GM06990 (cell line): ENCODE results near the gene PDCD2.
A peak's percentile ranks its signal among the peaks of the same experiment; 100 is the strongest.
"Not testable (repeated sequence)": the region's sequence is repeated elsewhere in the genome, so short reads cannot be mapped to it uniquely, and the experiment has no call there.

Experiments
- DNase-seq: peaks from one replicate; pipeline ENCODE4 v3.0.0-alpha.2; 2011; ENCODE audit not compliant: insufficient read length; ENCODE audit errors: extremely low read depth
- H3K27me3 ChIP-seq: replicated peaks from 2 replicates; pipeline ENCODE4 v1.6.0; 2011; ENCODE audit warnings: low read length; ENCODE audit not compliant: control insufficient read depth, insufficient read depth
- H3K36me3 ChIP-seq: 2 replicates; pipeline ENCODE4 v1.5.1; 2011; ENCODE audit warnings: low read length; ENCODE audit not compliant: control insufficient read depth, insufficient read depth
- H3K4me3 ChIP-seq: replicated peaks from 2 replicates; pipeline ENCODE4 v1.5.1; 2011; ENCODE audit warnings: low read depth, mild to moderate bottlenecking, control low read depth, low read length
- TF ChIP-seq, protein P1 (sequence below): IDR thresholded peaks from 2 replicates; pipeline ENCODE4 v1.5.1; 2011; ENCODE audit warnings: low read length, control low read depth, mild to moderate bottlenecking, inconsistent platforms; ENCODE audit not compliant: insufficient read depth, poor library complexity, severe bottlenecking

PDCD2 gene

GRCh38 chr6:170584181-170584953, at the start of gene PDCD2:
TSS of gene PDCD2 (minus strand) at chr6:170584637. CDS start at chr6:170584581, 56 bp downstream.
- TF ChIP-seq, protein P1, sequence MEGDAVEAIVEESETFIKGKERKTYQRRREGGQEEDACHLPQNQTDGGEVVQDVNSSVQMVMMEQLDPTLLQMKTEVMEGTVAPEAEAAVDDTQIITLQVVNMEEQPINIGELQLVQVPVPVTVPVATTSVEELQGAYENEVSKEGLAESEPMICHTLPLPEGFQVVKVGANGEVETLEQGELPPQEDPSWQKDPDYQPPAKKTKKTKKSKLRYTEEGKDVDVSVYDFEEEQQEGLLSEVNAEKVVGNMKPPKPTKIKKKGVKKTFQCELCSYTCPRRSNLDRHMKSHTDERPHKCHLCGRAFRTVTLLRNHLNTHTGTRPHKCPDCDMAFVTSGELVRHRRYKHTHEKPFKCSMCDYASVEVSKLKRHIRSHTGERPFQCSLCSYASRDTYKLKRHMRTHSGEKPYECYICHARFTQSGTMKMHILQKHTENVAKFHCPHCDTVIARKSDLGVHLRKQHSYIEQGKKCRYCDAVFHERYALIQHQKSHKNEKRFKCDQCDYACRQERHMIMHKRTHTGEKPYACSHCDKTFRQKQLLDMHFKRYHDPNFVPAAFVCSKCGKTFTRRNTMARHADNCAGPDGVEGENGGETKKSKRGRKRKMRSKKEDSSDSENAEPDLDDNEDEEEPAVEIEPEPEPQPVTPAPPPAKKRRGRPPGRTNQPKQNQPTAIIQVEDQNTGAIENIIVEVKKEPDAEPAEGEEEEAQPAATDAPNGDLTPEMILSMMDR = no peak
- Histone ChIP-seq H3K4me3 (peak within 1 kb of the TSS; percentile 85), H3K27me3 (no peaks in the 10 kb centered on the region), H3K36me3 (peaks cover 3% of the 10 kb centered on the region)
- DNase-seq = peak; percentile 92

GRCh38 chr6:170616020-170616554, 31.6 kb upstream of the PDCD2 start:
- H3K27me3 ChIP-seq, H3K36me3 ChIP-seq, H3K4me3 ChIP-seq, DNase-seq: not testable (repeated sequence)

GRCh38 chr6:170612256-170612804, 27.9 kb upstream of the PDCD2 start:
- not testable (repeated sequence) for H3K36me3 ChIP-seq, DNase-seq, H3K4me3 ChIP-seq, H3K27me3 ChIP-seq

DNA sequence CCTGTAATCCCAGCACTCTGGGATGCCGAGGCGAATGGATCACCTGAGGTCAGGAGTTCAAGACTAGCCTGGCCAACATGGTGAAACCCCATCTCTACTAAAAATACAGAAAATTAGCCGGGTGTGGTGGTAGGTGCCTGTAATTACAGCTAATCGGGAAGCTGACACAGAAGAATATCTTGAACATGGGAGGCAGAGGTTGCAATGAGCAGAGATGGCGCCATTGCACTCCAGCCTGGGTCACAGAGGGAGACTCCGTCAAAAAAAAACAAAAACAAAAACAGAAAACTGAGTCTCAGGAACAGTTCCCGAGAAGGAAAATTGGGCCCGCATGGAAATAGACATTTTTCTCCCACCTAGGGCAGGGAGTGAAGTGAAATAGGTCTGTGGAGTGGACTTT, 24.8 kb upstream of the PDCD2 start:
- not testable (repeated sequence) for H3K36me3 ChIP-seq, DNase-seq, H3K4me3 ChIP-seq, H3K27me3 ChIP-seq

- TF ChIP-seq, protein P1 = no peak
- no peaks in the 10 kb centered on the region; the same call in 1 of the 2 replicates for H3K27me3 ChIP-seq
- no peak overlapping the region for H3K4me3 ChIP-seq
- H3K36me3 ChIP-seq = no peaks in the 10 kb centered on the region
- no peak for DNase-seq
Measured at GRCh38 chr6:170605574-170606259, 21.3 kb upstream of the PDCD2 start.

DNA sequence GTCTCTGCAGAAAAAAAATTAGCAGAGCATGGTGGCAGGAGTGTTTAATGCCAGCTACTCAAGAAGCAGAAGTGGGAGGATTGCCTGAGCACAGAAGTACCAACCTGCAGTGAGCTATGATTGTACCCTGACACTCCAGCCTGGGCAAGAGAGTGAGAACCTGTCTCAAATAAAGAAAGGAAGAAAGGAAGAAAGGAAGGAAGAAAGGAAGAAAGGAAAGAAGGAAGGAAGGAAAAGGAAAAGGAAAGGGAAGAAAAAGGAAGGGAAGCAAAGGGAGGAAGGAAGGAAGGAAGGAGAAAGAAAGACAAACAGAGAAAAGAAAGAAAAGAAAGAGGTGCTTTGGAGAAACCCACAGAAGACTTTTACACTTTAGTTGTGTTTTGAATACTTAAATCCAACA, 12.8 kb upstream of the PDCD2 start:
- TF ChIP-seq, protein P1 = no peak
- no peaks in the 10 kb centered on the region for H3K36me3 ChIP-seq
- H3K27me3 ChIP-seq = no peaks in the 10 kb centered on the region
- H3K4me3 ChIP-seq = no peak overlapping the region
- DNase-seq = no peak

- no peak for DNase-seq
- Histone ChIP-seq H3K4me3 (no peak overlapping the region), H3K36me3 (no peaks in the 10 kb centered on the region), H3K27me3 (no peaks in the 10 kb centered on the region)
- TF ChIP-seq, protein P1 = no peak
Measured at GRCh38 chr6:170596426-170596825, 12.0 kb upstream of the PDCD2 start.
